AG10803 (cell line): Measurements from ENCODE around the gene DSCAML1.

Experiments used
- DNase-seq: peaks from one replicate; pipeline ENCODE4 v3.0.0; 2010; ENCODE audit warnings: low read depth
- H3K4me3 ChIP-seq: 2 replicates; pipeline ENCODE4 v1.5.1; 2011; ENCODE audit warnings: mild to moderate bottlenecking, low read length, control low read depth
- CTCF ChIP-seq: conservative IDR thresholded peaks from 2 replicates; pipeline ENCODE4 v1.5.1; 2011; ENCODE audit warnings: mild to moderate bottlenecking, low read length, control low read depth, inconsistent platforms

DSCAML1 gene

GRCh38 chr11:117612177-117612576 is 184.8 kb downstream of the DSCAML1 start:
- H3K4me3 ChIP-seq: no peak overlapping the region
- DNase-seq: no peak
- TF ChIP-seq CTCF: no peak

DNA sequence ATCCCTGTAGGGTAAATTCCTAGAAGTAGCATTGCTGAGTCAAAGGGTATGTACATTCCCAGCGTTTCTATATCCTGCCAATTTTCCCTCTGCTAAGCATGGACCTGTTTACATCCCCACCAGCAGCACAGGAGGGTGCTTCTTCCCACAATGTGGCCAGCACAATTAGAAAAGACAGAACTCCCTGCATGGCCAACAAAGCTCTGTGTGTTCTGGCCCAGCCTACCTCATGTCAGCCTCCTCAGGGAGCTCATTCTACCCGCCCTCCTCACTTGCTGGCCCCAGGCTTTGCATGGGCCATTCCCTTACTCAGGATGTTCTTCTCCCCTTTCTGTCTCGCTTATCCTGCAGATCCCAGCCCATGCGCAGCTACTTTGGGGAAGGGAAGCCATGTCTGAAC is 186.1 kb downstream of the DSCAML1 start:
- no peak overlapping the region for H3K4me3 ChIP-seq
- no peak for TF ChIP-seq CTCF
- DNase-seq: no peak

DNA sequence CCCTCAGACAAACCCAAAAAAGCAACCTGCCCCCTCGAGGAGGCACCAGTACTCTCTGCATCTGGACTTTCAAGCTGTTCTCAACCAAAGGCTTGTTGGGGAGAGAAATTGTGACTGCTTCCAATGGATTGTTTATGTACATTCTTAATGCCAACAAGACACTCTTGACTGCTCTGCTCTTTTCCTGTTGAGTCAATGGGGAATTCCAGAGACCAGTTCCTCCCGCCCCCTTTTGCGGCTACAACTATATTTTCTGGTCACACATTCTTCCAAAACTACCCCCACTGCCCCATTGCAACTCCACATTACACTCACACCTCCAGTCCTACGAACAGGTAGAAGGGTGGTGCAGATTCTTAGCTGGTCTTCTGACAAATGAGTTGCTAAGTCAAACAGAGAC is 187.0 kb downstream of the DSCAML1 start:
- no peak for TF ChIP-seq CTCF
- no peak overlapping the region for H3K4me3 ChIP-seq
- no peak for DNase-seq

DNA sequence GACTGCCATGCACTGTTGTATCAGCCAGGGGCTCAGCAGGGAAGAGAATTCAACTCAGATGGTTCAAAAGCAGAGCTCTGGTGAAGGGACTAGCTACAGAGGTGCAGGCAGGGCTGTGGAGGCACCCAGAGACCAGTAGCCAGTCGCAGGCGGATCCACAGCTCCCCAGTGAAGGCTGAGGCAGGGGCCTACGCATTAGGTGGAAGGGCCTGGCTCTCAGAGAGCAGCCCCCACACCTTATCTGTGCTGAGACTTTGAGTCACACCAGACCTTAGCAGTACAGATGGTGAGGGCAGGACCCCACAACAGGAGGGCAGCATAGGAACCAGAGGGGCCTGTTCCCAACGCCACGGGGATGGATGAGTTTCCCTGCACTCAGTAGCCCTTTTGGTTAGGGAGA is 189.6 kb downstream of the DSCAML1 start:
- H3K4me3 ChIP-seq: no peak overlapping the region
- no peak for DNase-seq
- no peak for TF ChIP-seq CTCF

- no peak for DNase-seq
- H3K4me3 ChIP-seq: no peak overlapping the region
- no peak for TF ChIP-seq CTCF
These were observed 190.2 kb downstream of the DSCAML1 start for GRCh38 chr11:117606790-117607189.

- H3K4me3 ChIP-seq: no peak overlapping the region
- no peak for DNase-seq
These were observed 190.8 kb downstream of the DSCAML1 start for GRCh38 chr11:117606211-117606610.

GRCh38 chr11:117605331-117605730 is 191.7 kb downstream of the DSCAML1 start:
- no peak for TF ChIP-seq CTCF
- DNase-seq: no peak
- H3K4me3 ChIP-seq: no peak overlapping the region

More at GRCh38 chr11:117606211-117606610, 190.8 kb downstream of the DSCAML1 start:
- TF ChIP-seq CTCF: no peak
